HFF-Myc (cell line): ENCODE measurements around the gene GMDS.

ENCODE experiments used
- DNase-seq: peaks from one replicate; pipeline ENCODE4 v3.0.0-alpha.2; 2011; ENCODE audit warnings: low read depth; ENCODE audit errors: extremely low read depth
- H3K4me3 ChIP-seq: replicated peaks from 2 replicates; pipeline ENCODE4 v1.5.1; 2011; ENCODE audit warnings: low read depth, mild to moderate bottlenecking, control low read depth, low read length
- CTCF ChIP-seq: IDR thresholded peaks from 2 replicates; pipeline ENCODE4 v1.5.1; 2012; ENCODE audit warnings: mild to moderate bottlenecking, low read depth, low read length, control low read depth; ENCODE audit errors: missing control alignments

The GMDS gene

DNA sequence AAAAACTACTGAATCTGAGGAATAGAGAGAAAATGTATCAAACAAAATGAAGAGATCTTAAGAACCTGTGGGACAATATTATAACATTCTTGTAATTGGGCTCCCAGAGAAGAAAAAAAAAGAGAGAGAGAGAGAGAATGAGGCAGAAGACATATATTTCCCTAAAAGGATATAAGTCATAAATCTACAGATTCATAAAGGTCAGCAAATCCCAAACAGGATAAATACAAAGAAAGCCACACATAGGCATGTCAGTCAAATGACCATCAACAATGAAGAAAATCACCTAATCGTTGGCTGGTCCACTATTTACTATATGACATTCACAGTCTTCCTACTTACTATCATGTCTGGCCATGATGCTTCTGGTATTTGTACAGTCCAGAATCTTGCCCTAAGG is 190.3 kb downstream of the GMDS start:
- DNase-seq: no peak
- TF ChIP-seq CTCF: no peak
- no peak overlapping the region for H3K4me3 ChIP-seq

GRCh38 chr6:2054516-2055067 is 190.8 kb downstream of the GMDS start:
- no peak for TF ChIP-seq CTCF
- no peak overlapping the region for H3K4me3 ChIP-seq
- DNase-seq: no peak

GRCh38 chr6:2053691-2054090 is 191.7 kb downstream of the GMDS start:
- no peak for TF ChIP-seq CTCF
- H3K4me3 ChIP-seq: no peak overlapping the region

GRCh38 chr6:2047855-2048254 is 197.6 kb downstream of the GMDS start:
- no peak for DNase-seq
- no peak for TF ChIP-seq CTCF
- H3K4me3 ChIP-seq: no peak overlapping the region

More at GRCh38 chr6:2053691-2054090, 191.7 kb downstream of the GMDS start:
- no peak for DNase-seq

- H3K4me3 ChIP-seq: no peak overlapping the region
- no peak for DNase-seq
- no peak for TF ChIP-seq CTCF
These were observed 201.2 kb downstream of the GMDS start for GRCh38 chr6:2044192-2044591.

DNA sequence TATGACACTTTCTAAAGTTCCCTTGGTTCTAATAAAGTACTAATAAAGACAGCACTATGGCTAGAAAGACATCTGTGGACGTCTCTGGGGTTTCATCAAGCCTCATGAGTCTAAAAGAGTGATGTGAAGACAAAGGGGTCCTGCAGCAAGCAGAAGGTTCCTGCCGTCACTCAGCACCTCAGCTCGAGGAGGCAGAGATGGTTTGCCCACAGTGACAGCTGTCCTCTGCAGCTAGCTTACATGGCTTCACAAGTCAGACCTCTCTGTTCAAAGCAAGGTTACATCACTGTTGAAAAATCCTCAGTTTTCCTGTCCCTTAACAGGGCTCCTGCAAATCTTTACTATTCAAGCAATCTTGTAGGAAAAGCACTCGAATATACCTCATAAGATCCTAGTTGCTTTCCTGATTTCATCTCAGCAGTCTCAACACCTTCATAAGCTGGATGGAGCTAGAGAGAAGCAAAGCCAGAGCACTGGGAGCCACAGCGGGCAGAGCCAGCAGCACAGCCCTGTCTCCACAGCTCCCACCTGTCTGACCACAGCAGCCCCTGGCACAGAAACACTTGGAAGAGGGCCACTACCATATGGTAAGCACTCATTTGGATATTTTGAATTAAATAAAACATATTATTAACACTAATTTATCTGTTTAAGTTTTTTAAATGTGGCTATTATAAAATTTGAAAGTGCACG is 202.3 kb downstream of the GMDS start:
- H3K4me3 ChIP-seq: no peak overlapping the region
- TF ChIP-seq CTCF: no peak
- DNase-seq: no peak
